ENCODE data around the gene GABBR2. TPM values are rescaled to one million over a fixed set of nuclear protein-coding genes. Genes with fewer than 3 reads are reported as not detected.

The GABBR2 gene
- total RNA-seq, 1 experiment from 2014 or later = 0.23 TPM

DNA sequence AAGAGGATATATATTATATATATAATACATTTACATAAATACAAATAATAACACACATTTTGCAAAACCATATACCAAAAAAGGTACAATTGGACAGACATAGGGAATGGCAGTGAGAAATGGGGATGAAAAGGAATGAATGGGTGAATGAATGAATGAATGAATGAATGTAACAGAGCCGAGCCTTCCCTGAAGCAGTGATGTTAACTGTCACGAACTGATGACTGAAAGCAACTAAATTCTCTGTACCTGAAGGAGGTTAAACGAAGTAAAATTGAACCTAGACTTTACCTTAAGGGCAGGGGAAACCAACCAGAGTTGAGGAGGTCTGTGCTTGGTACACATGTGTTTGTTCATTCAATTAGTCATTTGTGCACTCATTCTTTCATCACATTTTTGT is 283.7 kb downstream of the GABBR2 start:
- intact Hi-C loops (cut with micrococcal nuclease; ENCODE audit: unreplicated experiment) = no loop called here
- no peak overlapping the region for H3K27ac Mint-ChIP-seq (ENCODE audit: unreplicated experiment)
- H3K4me1 Mint-ChIP-seq (ENCODE audit: low read depth, unreplicated experiment) = no peaks in the 10 kb centered on the region
- no peaks in the 10 kb centered on the region for H3K4me1 ChIP-seq
- H3K9me3 Mint-ChIP-seq (ENCODE audit: unreplicated experiment) = no peaks in the 10 kb centered on the region
- no peak for DNase-seq
- BruUV-seq (replicated peaks) = no TSS peak
- POLR2A ChIA-PET = no interaction called here
- H3K4me3 ChIP-seq (ENCODE audit: low read depth, low read length) = no peak overlapping the region
- TF ChIP-seq, protein P1, sequence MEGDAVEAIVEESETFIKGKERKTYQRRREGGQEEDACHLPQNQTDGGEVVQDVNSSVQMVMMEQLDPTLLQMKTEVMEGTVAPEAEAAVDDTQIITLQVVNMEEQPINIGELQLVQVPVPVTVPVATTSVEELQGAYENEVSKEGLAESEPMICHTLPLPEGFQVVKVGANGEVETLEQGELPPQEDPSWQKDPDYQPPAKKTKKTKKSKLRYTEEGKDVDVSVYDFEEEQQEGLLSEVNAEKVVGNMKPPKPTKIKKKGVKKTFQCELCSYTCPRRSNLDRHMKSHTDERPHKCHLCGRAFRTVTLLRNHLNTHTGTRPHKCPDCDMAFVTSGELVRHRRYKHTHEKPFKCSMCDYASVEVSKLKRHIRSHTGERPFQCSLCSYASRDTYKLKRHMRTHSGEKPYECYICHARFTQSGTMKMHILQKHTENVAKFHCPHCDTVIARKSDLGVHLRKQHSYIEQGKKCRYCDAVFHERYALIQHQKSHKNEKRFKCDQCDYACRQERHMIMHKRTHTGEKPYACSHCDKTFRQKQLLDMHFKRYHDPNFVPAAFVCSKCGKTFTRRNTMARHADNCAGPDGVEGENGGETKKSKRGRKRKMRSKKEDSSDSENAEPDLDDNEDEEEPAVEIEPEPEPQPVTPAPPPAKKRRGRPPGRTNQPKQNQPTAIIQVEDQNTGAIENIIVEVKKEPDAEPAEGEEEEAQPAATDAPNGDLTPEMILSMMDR (IDR thresholded peaks at IDR 0.05; ENCODE audit: insufficient read depth in 1 of 2, low read depth in 1 of 2, low read length in 1 of 2, severe bottlenecking in 1 of 2, unreplicated experiment in 1 of 2) = no peak
- H3K9me3 ChIP-seq = no peaks in the 10 kb centered on the region
- H3K36me3 ChIP-seq (ENCODE audit: control insufficient read depth, insufficient read depth, low read length) = no peaks in the 10 kb centered on the region
- no peaks in the 10 kb centered on the region for H3K36me3 Mint-ChIP-seq (ENCODE audit: insufficient read depth, unreplicated experiment)
- CTCF ChIA-PET = no interaction called here
- H3K27me3 Mint-ChIP-seq (ENCODE audit: insufficient read depth, unreplicated experiment) = no peaks in the 10 kb centered on the region
- no peaks in the 10 kb centered on the region for H3K27me3 ChIP-seq (replicated peaks; ENCODE audit: control insufficient read depth, insufficient read depth, low read length)
- no peak overlapping the region for H3K4me3 Mint-ChIP-seq (ENCODE audit: unreplicated experiment)

DNA sequence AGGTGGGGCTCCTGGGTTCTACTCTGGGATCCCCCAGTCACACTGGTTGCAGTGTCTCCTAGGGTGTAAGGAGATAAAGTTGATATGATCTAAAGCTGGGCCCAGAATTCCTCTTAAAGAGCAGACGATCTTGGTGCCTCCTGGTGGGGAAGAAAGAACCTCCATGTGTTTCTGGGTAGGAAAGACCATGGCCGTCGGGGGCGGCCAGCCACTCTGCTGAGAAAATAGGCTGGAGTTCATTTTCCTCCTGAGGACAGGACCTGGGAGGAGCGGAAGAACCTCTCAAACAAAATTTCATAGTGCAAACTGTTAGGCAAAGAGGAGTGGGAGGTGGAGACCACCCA is 289.5 kb downstream of the GABBR2 start:
- Histone ChIP-seq H3K4me3 (ENCODE audit: low read depth, low read length) (no peak overlapping the region), H3K36me3 (ENCODE audit: control insufficient read depth, insufficient read depth, low read length) (no peaks in the 10 kb centered on the region), H3K9me3 (no peaks in the 10 kb centered on the region), H3K4me1 (no peaks in the 10 kb centered on the region), H3K27me3 (replicated peaks; ENCODE audit: control insufficient read depth, insufficient read depth, low read length) (no peaks in the 10 kb centered on the region)
- intact Hi-C loops (cut with micrococcal nuclease; ENCODE audit: unreplicated experiment) = no loop called here
- TF ChIP-seq, protein P1 (IDR thresholded peaks at IDR 0.05; ENCODE audit: insufficient read depth in 1 of 2, low read depth in 1 of 2, low read length in 1 of 2, severe bottlenecking in 1 of 2, unreplicated experiment in 1 of 2) = no peak
- Mint-ChIP-seq H3K9me3 (ENCODE audit: unreplicated experiment) (peaks cover 15% of the 10 kb centered on the region), H3K27ac (ENCODE audit: unreplicated experiment) (no peak overlapping the region), H3K4me3 (ENCODE audit: unreplicated experiment) (no peak overlapping the region), H3K27me3 (ENCODE audit: insufficient read depth, unreplicated experiment) (peaks cover 3% of the 10 kb centered on the region), H3K36me3 (ENCODE audit: insufficient read depth, unreplicated experiment) (no peaks in the 10 kb centered on the region), H3K4me1 (ENCODE audit: low read depth, unreplicated experiment) (no peaks in the 10 kb centered on the region)
- DNase-seq = no peak
- no TSS peak for BruUV-seq (replicated peaks)
- ChIA-PET CTCF (no interaction called here), POLR2A (no interaction called here)

DNA sequence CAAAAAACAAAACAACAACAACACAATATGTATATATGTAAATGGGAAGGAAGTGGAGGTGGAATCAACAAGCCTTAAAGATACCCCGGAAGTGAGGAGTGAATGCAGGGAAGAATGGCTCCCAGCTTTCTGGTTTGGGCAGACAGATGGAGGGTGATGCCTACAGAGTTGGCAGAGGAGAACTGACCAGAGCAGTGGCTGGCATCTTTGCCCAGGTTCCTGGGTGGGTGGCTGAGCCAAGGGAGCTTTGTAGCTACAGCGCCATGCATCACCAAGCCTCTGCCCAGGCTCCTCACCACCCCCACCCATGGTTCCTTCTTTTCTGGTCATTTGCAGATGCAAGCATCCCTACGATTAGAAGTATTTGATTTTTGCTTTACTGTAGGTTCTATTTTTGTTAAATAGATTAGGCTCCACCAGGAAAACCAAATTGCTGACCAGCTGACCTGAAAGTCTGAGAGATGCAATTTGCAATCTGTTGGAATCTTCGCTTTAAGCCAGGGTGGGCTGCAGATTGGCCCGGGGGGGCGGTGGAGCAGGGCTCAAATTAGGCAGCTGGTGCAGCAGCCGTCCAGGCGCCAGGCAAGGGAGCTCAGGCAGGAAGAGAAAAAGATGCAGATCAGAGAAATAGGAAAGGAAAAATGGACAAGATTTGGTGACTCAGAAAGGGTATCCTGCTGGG is 290.0 kb downstream of the GABBR2 start:
- Histone ChIP-seq H3K4me1 (no peaks in the 10 kb centered on the region), H3K9me3 (no peaks in the 10 kb centered on the region), H3K27me3 (replicated peaks; ENCODE audit: control insufficient read depth, insufficient read depth, low read length) (no peaks in the 10 kb centered on the region), H3K36me3 (ENCODE audit: control insufficient read depth, insufficient read depth, low read length) (no peaks in the 10 kb centered on the region), H3K4me3 (ENCODE audit: low read depth, low read length) (no peak overlapping the region)
- Mint-ChIP-seq H3K4me3 (ENCODE audit: unreplicated experiment) (no peak overlapping the region), H3K27me3 (ENCODE audit: insufficient read depth, unreplicated experiment) (peaks cover 3% of the 10 kb centered on the region), H3K4me1 (ENCODE audit: low read depth, unreplicated experiment) (no peaks in the 10 kb centered on the region), H3K27ac (ENCODE audit: unreplicated experiment) (no peak overlapping the region), H3K36me3 (ENCODE audit: insufficient read depth, unreplicated experiment) (no peaks in the 10 kb centered on the region), H3K9me3 (ENCODE audit: unreplicated experiment) (peaks cover 15% of the 10 kb centered on the region)
- intact Hi-C loops (cut with micrococcal nuclease; ENCODE audit: unreplicated experiment) = no loop called here
- DNase-seq = no peak
- TF ChIP-seq, protein P1 (IDR thresholded peaks at IDR 0.05; ENCODE audit: insufficient read depth in 1 of 2, low read depth in 1 of 2, low read length in 1 of 2, severe bottlenecking in 1 of 2, unreplicated experiment in 1 of 2) = no peak
- ChIA-PET POLR2A (no interaction called here), CTCF (no interaction called here)
- no TSS peak for BruUV-seq (replicated peaks)

All from Caco-2 (cell line).